Measurements from ENCODE around the gene CDH13.
A peak's percentile ranks its signal among the peaks of the same experiment; 100 is the strongest.

Gene CDH13

DNA sequence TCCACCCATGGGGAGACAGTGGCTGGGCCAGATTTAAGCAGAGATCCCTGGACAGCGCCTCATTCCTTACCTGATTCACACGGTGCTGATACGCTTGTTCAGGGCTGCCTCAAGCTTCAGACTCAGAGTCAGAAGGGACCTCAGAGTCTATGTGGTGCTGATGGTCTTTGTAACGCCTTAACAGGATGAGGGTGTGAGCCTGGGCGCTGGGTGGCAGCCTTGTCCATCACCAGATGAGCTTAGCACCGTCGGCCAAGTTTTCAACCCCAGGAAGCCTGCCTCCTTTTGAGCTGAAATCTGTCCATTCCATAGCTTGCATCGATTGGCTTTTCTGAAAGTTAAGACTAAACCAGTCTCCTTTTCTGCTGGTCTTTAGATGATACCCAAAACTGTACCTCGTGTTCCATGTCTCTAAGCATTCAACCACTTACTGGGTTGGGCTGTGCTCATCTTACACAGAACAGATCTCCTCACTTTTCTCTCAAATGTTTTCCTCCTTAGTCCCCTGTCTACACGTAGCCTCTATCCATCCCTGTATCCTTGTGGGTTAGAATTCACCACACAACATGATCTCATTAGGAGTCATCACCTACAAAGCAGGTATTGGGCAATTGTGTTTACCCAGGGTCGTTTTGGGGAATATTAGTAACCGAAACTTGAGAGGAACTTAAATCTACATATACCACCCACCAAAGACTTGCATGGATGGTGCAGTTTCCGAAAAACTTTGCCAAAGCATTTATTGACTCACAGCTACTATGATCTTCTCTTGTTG is 573.4 kb downstream of the CDH13 start:
- no peak for DNase-seq

DNA sequence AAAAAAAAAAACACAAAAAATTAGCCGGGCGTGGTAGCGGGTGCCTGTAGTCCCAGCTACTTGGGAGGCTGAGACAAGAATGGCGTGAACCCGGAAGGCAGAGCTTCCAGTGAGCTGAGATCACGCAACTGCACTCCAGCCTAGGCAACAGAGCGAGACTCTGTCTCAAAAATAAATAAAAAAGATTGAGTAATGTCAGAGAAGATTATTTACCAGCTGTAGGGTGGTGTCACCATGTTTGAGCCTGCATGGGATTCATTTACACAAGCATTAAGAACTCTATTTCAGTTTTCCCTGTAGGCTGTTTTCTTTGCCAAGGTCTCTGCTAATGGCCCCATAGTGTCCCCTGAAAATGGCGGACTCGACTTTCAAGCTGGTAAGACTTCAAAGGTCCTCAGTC is 575.0 kb downstream of the CDH13 start:
- DNase-seq = no peak

DNA sequence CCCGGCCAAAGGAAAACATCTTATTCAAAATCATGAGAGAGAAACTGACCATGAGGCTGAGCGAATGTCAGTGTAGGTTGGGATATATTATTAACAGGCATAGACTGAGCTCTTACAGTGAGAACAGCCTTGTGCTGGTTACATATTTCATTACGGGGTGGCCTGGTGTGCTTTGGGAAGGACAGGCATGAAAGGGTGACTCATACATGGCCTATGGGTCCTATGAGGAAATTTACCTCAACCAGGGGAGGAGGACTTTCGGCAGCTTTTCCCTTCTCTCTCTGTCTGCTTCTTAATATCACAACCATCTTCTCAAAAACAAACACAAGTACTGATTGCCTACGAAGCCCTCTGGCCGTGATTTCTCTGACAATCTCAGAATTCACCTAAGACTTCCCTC is 579.1 kb downstream of the CDH13 start:
- DNase-seq = no peak

DNA sequence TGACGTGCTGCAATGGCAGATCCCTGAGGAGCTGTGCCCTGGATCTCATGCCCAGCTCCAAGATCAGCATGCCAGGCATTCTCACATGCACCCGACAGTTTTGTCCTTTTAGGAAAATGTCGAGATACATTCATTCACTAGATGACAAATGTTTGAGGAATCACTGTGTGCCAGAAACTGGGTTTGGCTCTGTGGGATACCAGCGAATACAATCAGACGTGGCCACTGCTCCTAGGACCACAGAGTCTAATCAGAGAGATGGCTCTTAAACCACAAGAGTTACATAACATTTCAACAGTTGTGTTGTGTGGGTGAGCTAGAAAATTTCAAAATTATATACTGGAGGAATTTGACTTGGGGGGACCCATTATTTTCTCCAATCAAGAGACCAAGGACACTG is 579.7 kb downstream of the CDH13 start:
- no peak for DNase-seq

DNA sequence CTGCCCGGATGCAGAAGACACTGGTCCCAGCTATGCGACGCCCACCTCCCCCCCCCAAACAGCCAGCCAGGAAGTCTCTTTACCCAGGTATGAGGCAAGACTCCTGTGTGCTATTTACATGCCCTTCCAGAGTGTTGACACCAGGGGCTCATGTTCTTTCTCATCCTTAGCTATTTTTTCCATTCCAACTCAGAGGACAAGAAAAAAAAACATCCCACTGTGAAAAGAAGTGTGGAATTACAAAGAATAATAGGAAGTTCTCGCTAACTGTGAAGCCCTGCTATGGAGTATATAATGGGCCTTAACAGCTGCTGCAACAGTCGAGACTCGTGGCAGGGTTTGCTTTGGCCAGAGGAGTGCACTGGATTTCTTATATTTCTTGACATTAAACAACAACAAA is 584.9 kb downstream of the CDH13 start:
- DNase-seq = no peak

DNA sequence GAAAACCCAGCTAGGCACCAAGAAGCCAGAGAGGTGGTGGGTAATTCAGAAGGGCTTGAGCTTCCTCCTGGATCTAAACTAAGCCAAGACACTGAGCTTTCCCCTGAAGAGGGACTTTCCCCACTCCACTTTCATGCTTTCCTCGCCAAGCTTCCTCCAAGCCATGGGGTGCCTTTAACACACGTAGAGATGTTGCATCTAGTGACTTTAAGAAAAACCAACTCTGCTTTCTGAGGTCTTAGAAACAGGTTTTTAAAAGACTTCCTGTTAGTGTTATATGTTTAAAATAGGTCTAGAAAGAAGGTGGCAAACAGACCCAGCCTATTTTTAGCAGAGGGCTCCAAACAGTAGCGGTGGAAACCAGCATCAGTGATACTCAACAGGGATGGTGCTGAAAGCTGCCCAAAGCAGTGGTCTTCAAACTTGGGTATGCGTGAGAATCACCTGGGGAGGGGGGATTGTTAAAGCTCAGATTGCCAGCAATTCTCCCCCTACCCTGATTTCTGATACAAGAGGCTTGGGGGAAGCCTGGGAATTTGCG is 585.6 kb downstream of the CDH13 start:
- no peak for DNase-seq

DNA sequence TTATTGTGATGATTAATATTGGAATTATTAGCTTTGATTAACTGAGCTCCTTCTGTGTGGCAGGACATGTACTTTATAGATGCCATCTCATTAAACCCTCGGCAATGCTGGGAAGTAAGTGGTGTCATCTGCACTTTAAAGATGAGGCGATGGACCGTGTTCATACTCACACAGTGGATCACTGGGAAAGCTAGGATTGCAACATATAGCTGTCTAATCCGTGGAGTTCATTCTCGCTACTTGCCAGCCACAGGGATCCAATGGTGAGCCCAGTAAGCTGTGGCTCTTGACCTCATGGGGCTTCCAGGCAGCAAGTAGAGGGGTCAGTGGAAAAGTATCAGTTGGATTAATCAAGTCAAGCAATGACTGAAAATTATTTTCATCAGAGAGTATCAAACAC is 587.9 kb downstream of the CDH13 start:
- no peak for DNase-seq

DNA sequence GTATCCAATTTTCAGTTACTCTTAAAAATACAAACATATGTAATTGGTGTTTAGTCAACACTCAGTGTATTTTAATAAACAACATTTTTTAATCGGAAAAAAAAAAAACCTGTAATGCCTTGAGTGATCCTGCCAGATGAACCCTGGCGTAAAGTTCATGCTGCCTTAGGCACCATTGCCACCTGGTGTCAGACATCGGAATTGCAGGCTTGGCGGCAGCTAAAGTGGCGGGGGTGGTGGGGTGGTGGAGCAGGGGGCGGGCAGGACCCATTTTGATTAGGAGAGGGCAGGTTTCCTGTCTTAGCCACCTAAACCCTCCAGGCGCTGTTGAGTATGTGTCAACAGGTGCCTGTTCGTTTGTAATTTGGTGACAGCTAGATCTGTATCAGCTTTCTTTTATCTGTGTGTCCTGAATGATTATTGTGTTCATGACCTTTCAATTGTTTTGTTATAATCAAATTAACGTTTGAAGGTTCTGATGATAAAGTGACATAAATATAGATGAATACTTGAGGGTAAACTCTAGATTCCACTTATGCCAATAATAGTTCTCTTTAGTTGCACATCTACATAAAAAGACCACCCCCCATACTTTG is 588.7 kb downstream of the CDH13 start:
- peak; percentile 37 to 43 for DNase-seq

DNA sequence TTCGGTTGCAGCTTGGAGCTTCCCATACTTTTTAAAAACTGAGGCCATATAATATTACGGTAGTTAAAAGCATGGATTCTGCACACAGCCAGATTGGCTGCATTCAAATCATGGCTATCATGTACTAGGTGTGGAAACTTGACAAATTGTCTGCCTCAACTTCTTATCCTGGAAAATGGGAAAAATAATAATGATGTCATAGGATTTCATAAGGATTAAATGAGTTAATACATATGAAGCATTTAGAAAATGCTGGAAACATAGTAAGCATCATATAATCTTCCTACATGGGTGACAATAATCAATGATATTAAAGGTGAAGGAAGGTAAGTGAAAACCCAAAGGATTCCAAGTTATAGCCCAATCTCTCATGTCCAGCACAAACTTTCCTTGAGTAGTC is 592.5 kb downstream of the CDH13 start:
- no peak for DNase-seq

DNA sequence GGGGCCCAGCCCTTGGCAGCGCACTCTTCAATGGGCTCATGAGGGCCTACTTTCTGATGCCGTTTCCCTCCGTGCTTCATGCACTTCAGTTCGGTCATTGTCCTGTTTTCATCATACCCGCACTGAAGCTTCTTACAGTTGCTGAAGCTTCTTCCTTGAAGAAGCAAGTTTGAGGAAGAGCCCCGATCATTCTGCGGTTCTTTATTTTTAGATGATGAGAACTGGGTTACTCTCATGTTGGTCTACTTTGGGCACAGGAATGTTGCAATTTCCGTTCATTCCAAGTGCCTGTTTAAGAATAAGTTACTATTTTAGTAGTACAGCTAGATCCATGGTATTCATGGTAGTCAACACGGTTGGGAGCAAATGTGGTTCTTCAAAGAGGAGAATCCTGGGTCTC is 593.3 kb downstream of the CDH13 start:
- peak; percentile 24 to 37 for DNase-seq

DNA sequence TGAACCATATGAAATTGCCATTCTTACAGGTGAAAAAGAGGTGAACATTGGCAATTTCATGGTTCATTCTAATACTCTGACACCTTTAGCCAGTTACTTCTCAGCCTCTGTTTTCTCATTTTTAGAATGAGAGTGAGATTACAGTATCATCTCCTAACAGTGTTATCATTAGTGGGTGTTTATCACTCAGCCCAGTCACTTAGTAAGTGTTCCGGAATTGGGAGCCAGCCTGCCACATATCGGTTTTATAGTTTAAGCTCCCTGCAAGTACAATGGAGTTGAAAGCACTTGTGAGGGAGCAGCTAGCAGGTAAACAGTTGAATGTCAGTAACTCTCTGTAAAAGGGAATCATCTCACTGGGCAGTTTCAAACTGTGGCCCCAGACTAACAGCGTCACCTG is 597.9 kb downstream of the CDH13 start:
- no peak for DNase-seq

DNA sequence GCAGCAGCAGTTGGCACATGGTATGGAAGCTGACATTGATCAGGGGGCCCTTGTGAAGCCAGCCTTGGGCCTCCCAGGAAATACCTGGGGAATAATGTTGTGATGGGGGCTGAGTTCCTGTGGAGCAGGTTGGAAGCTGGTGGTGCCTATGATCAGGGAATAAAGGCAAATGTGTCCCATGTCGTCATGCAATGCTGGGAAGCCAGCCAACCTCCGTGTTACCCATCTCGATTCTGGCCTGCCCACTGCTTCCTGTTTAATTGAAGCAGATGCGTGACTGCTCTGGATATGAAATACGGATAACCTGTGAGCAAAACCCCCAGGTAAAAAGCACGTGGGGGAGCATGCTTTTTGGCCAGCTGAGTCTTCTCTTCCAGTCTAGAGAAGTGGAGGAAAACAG is 600.6 kb downstream of the CDH13 start:
- no peak for DNase-seq

DNA sequence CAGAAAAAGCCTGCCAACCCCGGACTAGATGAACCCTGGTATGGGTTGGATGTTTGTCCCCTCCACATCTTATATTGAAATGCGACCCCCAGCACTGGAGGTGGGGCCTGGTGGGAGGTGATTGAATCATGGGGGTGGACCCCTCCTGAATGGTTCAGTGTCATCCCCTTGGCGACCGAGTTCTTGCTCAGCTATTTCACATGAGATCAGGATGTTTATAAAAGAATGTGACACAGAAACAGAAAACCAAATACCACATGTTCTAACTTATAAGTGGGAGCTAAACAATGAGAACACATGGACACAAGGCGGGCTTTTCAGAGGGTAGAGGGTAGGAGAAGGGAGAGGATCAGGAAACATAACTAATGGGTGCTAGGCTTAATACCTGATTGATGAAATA is 605.0 kb downstream of the CDH13 start:
- DNase-seq = no peak

DNA sequence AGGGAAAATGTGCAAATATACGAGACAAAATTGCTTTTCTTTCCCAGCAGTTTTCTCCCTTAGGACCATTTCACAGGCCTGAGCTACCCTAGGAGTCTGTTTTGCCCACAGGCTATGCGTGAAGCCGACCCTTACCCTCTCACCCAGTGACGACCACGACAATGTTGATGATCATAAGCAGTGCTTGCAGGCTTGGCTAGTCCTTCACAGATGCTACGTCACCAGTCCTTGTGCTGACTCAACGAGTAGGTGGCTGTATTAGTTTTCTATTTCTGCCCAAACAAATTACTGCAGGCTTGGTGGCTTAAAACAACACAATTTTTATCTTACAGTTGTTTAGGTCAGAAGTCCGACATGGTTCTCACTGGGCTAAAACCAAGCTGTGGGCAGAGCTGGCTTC is 606.4 kb downstream of the CDH13 start:
- DNase-seq = no peak

DNA sequence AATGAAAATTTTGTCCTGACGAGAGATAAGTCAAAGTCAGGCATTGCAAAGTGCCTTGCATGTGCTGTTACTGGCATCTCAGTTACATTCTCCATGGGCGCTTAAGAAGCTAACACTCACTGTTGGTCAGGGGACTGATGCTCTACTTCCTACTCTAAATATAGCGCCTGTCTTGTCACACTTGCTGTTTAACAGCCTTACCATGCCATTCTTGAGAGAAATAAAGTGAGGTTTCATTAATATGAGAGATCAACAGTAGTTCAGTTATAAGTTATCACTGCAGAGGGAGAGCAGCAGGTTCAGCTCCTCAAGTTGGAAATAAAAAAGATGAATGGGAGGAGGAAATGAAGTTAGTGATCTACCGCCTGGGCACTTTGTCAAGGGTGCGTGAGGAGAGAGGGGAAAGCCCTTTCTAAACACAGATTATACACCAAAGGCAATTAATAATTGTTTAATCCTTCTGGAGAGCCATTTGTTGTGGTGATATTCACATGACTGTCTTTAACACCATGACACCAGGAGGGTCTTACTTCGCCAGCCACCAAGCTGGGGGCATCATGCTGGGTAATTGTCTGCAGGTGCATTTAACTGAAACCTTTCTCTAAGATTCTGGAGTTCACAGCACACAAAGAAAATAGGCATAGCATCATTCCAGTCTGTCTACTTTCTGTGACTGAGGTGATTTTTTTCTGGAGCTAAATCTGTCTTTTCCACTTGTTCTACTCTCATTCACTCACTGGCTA is 612.4 kb downstream of the CDH13 start:
- no peak for DNase-seq

DNA sequence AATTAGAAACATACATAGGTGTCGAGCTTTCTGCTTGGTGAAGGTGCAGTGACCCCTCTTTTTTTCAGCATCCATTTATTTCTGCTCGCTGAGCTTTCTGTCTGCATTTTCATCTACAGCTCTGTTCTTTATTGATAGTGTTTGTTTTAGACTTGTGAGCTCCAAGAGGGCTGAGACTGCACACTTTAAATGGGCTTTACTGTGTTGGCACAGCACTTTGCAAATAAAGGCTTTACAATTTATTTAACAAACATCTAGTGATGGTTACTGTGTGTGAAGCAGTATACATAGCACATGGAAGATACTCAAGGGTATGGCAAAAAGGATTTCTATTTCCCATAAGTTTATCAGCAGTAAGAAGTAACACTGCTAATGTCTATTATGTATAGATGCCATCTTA is 617.3 kb downstream of the CDH13 start:
- no peak for DNase-seq

DNA sequence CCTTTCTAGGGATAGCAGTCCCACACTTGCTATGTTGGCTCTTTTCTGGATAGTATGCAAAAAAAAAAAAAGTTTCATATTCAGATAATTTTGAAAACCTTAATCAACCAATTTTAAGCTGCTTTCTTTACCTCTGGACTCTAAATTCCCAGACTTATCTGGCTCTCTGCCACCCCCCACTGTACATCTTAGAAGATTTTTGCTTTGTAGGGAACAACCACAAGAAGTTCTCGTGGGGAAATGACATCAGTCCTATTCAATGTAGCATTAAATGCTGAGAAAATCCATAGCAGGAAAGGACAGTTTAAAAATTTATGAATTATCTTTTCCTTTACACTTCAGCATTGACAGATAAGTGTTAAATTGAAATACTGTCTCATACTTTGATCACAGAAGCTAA is 618.3 kb downstream of the CDH13 start:
- DNase-seq = no peak

DNA sequence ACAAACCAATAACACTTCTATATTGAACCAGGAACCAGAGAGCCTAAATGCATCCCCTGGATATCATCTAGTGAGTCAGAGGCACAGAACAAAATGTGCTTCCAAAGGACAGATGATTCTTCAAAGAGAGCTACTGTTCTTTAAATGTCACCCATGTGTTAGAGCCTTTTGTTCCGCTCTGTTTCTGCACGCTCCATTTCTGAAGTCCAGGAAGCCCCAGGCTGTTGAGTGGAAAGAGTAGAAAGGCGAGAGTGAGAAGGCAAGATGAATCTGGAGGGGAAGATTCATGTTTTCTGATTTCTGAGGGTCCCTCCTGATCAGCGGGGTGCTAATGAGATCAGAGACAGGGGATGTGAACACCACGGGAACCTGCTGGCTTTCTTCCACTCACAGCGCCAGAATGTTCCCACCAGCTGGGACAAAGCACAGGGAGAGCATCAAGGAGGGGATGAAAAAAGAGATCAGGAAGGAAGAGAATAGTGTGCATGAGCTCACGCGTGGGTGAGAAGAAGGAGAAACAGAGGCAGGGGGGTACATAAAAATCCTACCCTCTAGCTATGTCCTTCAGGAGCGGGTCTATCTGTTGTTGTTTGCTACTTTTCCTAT is 621.1 kb downstream of the CDH13 start:
- DNase-seq = no peak

DNA sequence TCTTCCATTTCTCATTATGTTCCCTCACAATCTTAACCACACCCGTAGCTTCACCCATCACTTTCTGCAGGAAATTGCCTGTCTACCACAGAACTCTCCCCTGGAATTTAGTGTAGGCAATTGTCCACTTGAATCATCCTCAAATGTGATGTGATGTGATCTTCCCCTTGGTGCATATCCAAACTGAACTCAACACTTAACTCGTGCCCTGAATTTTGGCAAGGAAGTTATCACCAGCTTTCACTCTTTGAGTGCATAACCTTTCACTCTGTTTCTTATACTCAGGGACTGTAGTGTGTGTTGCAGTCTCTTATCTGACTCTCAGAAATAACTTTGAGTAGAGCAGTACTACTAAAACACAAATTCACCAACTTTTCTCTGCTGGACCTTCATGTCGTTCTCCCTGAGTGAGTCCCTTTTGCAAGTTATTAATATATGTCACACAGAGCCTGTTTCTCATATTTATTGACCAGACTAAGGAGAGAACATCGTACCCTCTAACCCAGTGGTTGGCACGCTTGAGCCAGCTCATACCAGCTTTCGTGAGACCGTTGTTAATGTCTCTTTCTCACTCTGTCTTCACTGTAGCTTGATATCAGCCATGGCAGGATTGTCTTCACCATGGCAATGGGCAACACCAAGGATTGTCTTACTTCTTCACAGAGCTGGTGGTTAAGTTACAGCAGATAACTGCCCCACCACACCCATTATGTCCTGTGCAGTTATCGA is 622.1 kb downstream of the CDH13 start:
- DNase-seq = no peak

DNA sequence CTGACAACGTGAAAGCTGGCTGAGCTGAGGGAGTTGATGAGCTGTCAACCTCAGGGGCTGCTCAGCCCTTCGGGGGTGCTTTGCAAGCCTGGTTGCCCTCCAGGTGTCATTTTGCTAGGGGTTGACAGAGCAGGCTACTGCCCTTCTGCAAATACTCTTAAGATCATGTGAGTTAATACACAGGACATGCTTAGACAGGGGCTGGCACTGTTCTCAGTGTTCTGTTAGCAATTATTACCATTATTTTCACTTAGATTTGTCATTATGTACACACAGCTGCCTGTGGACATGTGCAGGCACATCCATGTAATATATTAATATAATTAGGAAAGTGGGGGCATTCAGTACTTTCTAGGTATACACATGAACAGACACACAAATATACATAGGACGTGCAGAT is 626.8 kb downstream of the CDH13 start:
- no peak for DNase-seq

DNA sequence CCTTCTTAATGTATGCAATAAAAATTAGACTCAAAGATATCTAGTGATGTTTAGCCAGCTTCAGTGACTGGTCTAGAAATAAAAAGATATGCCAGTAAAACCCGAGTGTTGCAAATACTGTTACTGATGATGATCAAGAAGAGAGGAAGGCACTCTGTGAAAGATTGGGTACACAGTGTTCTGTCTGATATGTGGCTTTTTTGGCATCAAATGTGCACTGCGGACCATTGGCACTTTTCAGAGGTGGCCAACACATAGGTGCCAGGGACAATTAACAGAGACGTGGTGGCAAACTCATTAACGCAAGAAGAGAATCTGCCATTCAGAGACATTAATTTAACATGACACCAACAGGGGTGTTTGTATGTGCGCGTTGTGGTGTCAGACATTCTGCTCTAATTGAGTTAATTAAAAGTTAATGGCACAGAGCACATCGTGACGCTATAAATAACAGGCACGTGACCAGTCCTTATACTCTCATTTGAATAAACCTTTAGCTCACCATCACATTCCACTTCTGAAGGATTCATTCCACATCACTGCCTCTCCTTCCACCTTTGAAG is 631.7 kb downstream of the CDH13 start:
- DNase-seq = no peak

DNA sequence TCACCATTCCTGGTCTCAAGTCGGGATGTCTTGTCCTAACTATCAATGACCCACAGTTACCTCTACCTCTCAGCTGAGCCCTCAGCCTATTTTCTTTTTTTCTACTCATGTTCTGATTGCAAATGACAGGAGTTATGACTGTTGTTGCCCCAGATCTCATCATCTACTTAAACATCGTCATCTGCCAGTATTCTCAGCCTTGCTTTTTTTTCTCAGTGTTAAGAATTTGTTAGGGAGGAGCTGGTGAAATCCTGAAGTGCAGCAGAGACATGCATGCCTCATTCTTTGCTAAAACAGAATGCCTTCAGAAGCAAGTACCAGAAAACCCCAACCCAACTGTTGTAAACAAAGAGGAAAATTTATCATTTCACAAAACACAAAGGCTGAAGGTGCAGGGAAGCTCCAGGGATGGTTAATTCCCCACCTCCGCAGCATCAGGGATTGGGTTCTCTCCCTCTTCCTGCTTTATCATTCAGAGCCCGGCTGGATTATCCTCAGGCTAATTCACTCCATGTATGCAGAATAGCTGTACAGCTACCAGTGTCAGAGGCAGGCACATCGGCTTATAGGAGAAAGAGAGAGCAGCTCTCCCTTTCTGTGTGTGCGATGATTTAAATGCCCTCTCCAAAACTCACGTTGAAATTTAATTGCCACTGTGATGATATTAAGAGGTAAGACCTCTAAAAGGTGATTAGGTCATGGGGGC is 640.2 kb downstream of the CDH13 start:
- no peak for DNase-seq

Measured in inflammatory macrophage (primary cell).